Endothelial cell of umbilical vein (primary cell): ENCODE measurements around the gene ZNF462.

Source experiments
- CTCF ChIP-seq, 2 donors: IDR thresholded peaks; 1 replicate in 1 of 2; 2 replicates in 1 of 2; pipeline ENCODE4 v1.5.1; 2011; ENCODE audit warnings: low read length in 2 of 2, mild to moderate bottlenecking in 2 of 2, moderate library complexity in 2 of 2, control low read depth in 1 of 2, inconsistent platforms in 1 of 2, low read depth in 1 of 2; ENCODE audit not compliant: insufficient read depth in 1 of 2; ENCODE audit errors: extremely low read depth in 1 of 2
- EZH2 ChIP-seq: IDR thresholded peaks from 2 replicates; pipeline ENCODE4 v1.6.1; 2012; ENCODE audit warnings: borderline replicate concordance, low read depth, mild to moderate bottlenecking, moderate library complexity, low read length, inconsistent platforms; ENCODE audit not compliant: severe bottlenecking
- JUN ChIP-seq: IDR thresholded peaks from 2 replicates; pipeline ENCODE4 v1.6.1; 2011; ENCODE audit warnings: borderline replicate concordance, low read depth; ENCODE audit not compliant: insufficient read length, insufficient read depth

DNA sequence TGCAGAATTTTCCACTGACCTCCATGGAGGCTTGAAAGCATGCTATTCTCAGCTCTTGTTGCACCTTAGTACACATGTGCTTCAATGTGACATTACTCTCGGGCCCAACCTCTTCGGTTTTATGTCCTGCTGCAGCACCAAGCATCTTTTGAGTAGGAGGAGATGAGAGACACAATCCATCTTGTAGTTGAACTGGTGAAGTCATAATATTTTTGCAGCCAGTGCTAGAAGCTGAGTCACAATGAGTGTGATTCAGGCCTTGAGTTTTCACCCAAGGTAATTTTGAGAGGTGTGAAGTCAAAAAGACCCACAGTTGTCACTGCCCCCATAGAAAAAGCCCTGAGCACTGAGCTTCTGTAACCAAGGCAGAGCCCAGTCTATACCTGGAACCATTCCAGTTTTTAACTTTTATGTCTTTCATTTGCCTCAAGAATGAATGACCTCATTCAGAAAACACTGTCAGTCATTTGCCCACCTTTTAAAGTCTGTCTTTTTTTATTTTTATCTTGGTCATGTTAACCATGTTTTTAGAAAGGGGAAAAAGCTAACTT lies 117.7 kb downstream of the ZNF462 start:
- no peak for TF ChIP-seq CTCF (IDR thresholded peaks at IDR 0.05; ENCODE audit: extremely low read depth in 1 of 2, insufficient read depth in 1 of 2, low read depth in 1 of 2, low read length in 2 of 2)
- no peak for TF ChIP-seq EZH2
- no peak for TF ChIP-seq JUN
